Fibroblast of the aortic adventitia (primary cell): ENCODE data around the gene SPINDOC. TPM values are rescaled to one million over a fixed set of nuclear protein-coding genes. Genes with fewer than 3 reads are reported as not detected.

Experiments
- DNase-seq: peaks from one replicate; pipeline ENCODE4 v3.0.0-alpha.2; 2010; ENCODE audit warnings: low read depth
- H3K4me3 ChIP-seq: 2 replicates; pipeline ENCODE4 v1.5.1; 2011; ENCODE audit warnings: low read depth, mild to moderate bottlenecking, control low read depth, low read length, moderate library complexity
- CTCF ChIP-seq: IDR thresholded peaks from 2 replicates; pipeline ENCODE4 v1.5.1; 2011; ENCODE audit warnings: mild to moderate bottlenecking, low read length, control low read depth, inconsistent platforms; ENCODE audit not compliant: insufficient read depth
- total RNA-seq: library from RNA; depleted of rRNA; stranded (reverse); fragments of >200 nt; gene quantifications from 2 replicates; pipeline ENCODE4 v1.2.3, GENCODE V29; 2012; ENCODE audit warnings: low replicate concordance

Gene SPINDOC
- total RNA-seq, 1 donor, result 10.1 TPM

- DNase-seq, result no peak
- TF ChIP-seq CTCF, result no peak
- no peak overlapping the region for H3K4me3 ChIP-seq
Measured at GRCh38 chr11:63833048-63833447, 19.8 kb downstream of the SPINDOC start.

GRCh38 chr11:63834535-63835157, 21.4 kb downstream of the SPINDOC start:
- no peak for TF ChIP-seq CTCF

GRCh38 chr11:63835158-63835545, 21.9 kb downstream of the SPINDOC start:
- H3K4me3 ChIP-seq, result no peak overlapping the region
- no peak for DNase-seq
- TF ChIP-seq CTCF, result no peak

More at GRCh38 chr11:63834535-63835157, 21.4 kb downstream of the SPINDOC start:
- no peak for DNase-seq
- H3K4me3 ChIP-seq, result no peak overlapping the region

GRCh38 chr11:63837027-63837688, 23.9 kb downstream of the SPINDOC start:
- TF ChIP-seq CTCF, result peak; percentile 85
- H3K4me3 ChIP-seq, result no peak overlapping the region
- peak; percentile 80 for DNase-seq

- no peak overlapping the region for H3K4me3 ChIP-seq
- DNase-seq, result no peak
- no peak for TF ChIP-seq CTCF
Measured at GRCh38 chr11:63837739-63838138, 24.5 kb downstream of the SPINDOC start.

GRCh38 chr11:63838150-63838677, 25.0 kb downstream of the SPINDOC start:
- DNase-seq, result no peak
- TF ChIP-seq CTCF, result no peak

More at GRCh38 chr11:63838150-63838677, 25.0 kb downstream of the SPINDOC start:
- H3K4me3 ChIP-seq, result peak overlapping the region; percentile 51
